Natural killer cell (primary cell): ENCODE data around the gene STAB2. TPM values are rescaled to one million over a fixed set of nuclear protein-coding genes. Genes with fewer than 3 reads are reported as not detected.

Experiments
- ATAC-seq, 3 donors: fragments of 150-1000 bp in 2 of 3; fragments of 200-7000 bp in 1 of 3; cut with Tn5 transposase; 1 replicate in 1 of 3; 2 replicates in 2 of 3; pipeline ENCODE4 v1.10.0; 2021; ENCODE audit warnings: mild to moderate bottlenecking in 2 of 3, moderate library complexity in 2 of 3
- DNase-seq, 2 donors: peaks; one replicate each; pipeline versions ENCODE4 v3.0.0 to v3.0.0-alpha.2; 2013 to 2021; ENCODE audit warnings: mixed read lengths in 1 of 2
- H3K27ac ChIP-seq: one replicate; pipeline ENCODE4 v1.5.1; 2013; ENCODE audit warnings: mild to moderate bottlenecking, low read length
- H3K27me3 ChIP-seq: one replicate; pipeline ENCODE4 v1.6.1; 2013; ENCODE audit warnings: low read length; ENCODE audit not compliant: control insufficient read depth, insufficient read depth
- H3K36me3 ChIP-seq: one replicate; pipeline ENCODE4 v1.6.1; 2013; ENCODE audit warnings: low read length; ENCODE audit not compliant: control insufficient read depth, insufficient read depth
- H3K4me1 ChIP-seq: one replicate; pipeline ENCODE4 v1.6.1; 2013; ENCODE audit warnings: low read length; ENCODE audit not compliant: control insufficient read depth, insufficient read depth
- H3K4me3 ChIP-seq: one replicate; pipeline ENCODE4 v1.5.1; 2013; ENCODE audit warnings: low read length
- H3K9me3 ChIP-seq: one replicate; pipeline ENCODE4 v1.6.1; 2013; ENCODE audit warnings: low read length; ENCODE audit not compliant: control insufficient read depth, insufficient read depth
- H3K27ac Mint-ChIP-seq, 2 donors: one replicate each; pipeline ENCODE4 v1.8.0; 2022; ENCODE audit warnings: mild to moderate bottlenecking in 2 of 2, mixed read lengths in 2 of 2, moderate library complexity in 1 of 2
- H3K27me3 Mint-ChIP-seq, 2 donors: one replicate each; pipeline ENCODE4 v1.8.0; 2022; ENCODE audit warnings: low read depth in 2 of 2, mixed read lengths in 2 of 2
- H3K36me3 Mint-ChIP-seq: one replicate; pipeline ENCODE4 v1.8.0; 2022; ENCODE audit warnings: mixed read lengths
- H3K4me1 Mint-ChIP-seq, 2 donors: one replicate each; pipeline ENCODE4 v1.8.0; 2022; ENCODE audit warnings: mixed read lengths in 2 of 2
- H3K4me3 Mint-ChIP-seq: one replicate; pipeline ENCODE4 v1.8.0; 2022; ENCODE audit warnings: mild to moderate bottlenecking, moderate library complexity, mixed read lengths
- H3K9me3 Mint-ChIP-seq, 2 donors: one replicate each; pipeline ENCODE4 v1.8.0; 2022; ENCODE audit warnings: mixed read lengths in 2 of 2
- CTCF ChIP-seq: fragments of 200-600 bp; IDR thresholded peaks from one replicate; pipeline ENCODE4 v1.8.0; 2022; ENCODE audit warnings: antibody characterized with exemption
- WGBS: methylation state at CpG from one replicate; pipeline ENCODE4 v1.1.7; 2013; ENCODE audit warnings: missing lambda C conversion rate; ENCODE audit not compliant: insufficient coverage; 5-methylcytosine and 5-hydroxymethylcytosine counted together
- intact Hi-C: fragments of 100-400 bp; cut with micrococcal nuclease; formaldehyde crosslinking; loops from one replicate; pipeline ENCODE4 v1.14.2; 2022
- total RNA-seq, 4 donors: library from RNA; stranded (reverse); fragments of 120-200 nt in 1 of 4; gene quantifications; one replicate each; pipeline versions ENCODE4 v1.2.3 to v1.2.4, GENCODE V29; 2013 to 2022

Gene STAB2
- total RNA-seq, 3 donors from 2014 or later (not counting 1 experiment from before 2014, with no cell fraction given) = not detected

DNA sequence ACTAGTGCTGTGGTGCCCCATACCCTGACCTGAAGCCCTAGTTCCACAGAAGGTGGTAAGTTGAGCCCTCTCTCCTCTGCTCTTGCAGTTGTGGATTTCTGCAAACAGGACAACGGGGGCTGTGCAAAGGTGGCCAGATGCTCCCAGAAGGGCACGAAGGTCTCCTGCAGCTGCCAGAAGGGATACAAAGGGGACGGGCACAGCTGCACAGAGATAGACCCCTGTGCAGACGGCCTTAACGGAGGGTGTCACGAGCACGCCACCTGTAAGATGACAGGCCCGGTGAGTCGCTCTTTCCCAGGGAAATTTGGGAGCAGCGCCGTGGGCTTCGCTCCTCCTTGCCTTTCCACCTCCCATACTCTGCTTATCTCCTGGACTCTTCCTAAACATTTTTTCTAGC is 161.8 kb downstream of the STAB2 start:
- H3K27ac ChIP-seq = no peak overlapping the region
- DNase-seq (no peak), ATAC-seq (no peak)
- H3K4me1 Mint-ChIP-seq = no peaks in the 10 kb centered on the region
- H3K4me3 ChIP-seq = no peak overlapping the region
- no peaks in the 10 kb centered on the region for H3K4me1 ChIP-seq
- no peaks in the 10 kb centered on the region for H3K36me3 ChIP-seq
- no peaks in the 10 kb centered on the region for H3K36me3 Mint-ChIP-seq
- 91% methylated on average over 12 of the region's 12 CpGs for WGBS
- H3K4me3 Mint-ChIP-seq = no peak overlapping the region
- intact Hi-C loops = no loop called here
- H3K27me3 ChIP-seq = no peaks in the 10 kb centered on the region
- peaks cover 10 to 12% of the 10 kb centered on the region in 2 donors for H3K27me3 Mint-ChIP-seq
- no peaks in the 10 kb centered on the region for H3K9me3 Mint-ChIP-seq
- TF ChIP-seq CTCF = no peak
- H3K9me3 ChIP-seq = no peaks in the 10 kb centered on the region
- H3K27ac Mint-ChIP-seq = no peak overlapping the region

DNA sequence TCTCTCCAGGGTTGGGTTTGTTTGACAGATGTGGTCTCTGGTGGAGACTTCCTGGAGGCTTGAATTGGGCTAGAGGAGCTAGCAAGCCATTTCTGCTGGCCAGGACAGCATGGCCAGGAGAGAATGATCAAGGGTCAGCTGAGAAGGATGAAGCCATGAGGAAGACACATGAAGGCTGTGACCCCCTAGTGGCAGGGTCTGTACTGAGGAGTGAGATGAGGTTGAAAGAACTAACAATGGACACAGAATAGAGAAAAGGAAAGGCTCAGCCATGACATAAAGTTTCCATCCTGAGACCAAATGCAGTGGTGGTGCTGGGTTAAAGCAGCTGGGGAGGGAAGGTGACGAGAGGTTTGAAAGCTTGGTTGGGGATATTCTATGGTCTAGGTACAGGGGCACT is 164.1 kb downstream of the STAB2 start:
- Mint-ChIP-seq H3K36me3 (no peaks in the 10 kb centered on the region), H3K27ac (no peak overlapping the region), H3K4me1 (no peaks in the 10 kb centered on the region), H3K4me3 (no peak overlapping the region), H3K9me3 (no peaks in the 10 kb centered on the region), H3K27me3 (peaks cover 10 to 12% of the 10 kb centered on the region in 2 donors)
- DNase-seq = no peak
- Histone ChIP-seq H3K9me3 (no peaks in the 10 kb centered on the region), H3K4me3 (no peak overlapping the region), H3K27ac (no peak overlapping the region), H3K27me3 (no peaks in the 10 kb centered on the region), H3K4me1 (no peaks in the 10 kb centered on the region), H3K36me3 (no peaks in the 10 kb centered on the region)
- WGBS = 59% methylated on average over 1 of the region's 1 CpG
- TF ChIP-seq CTCF = no peak
- no peak for ATAC-seq
- intact Hi-C loops = no loop called here

- no peaks in the 10 kb centered on the region for H3K4me1 ChIP-seq
- WGBS = 46% methylated on average over 2 of the region's 2 CpGs
- Mint-ChIP-seq H3K4me1 (no peaks in the 10 kb centered on the region), H3K27ac (no peak overlapping the region), H3K27me3 (peaks cover 10 to 12% of the 10 kb centered on the region in 2 donors), H3K36me3 (no peaks in the 10 kb centered on the region), H3K4me3 (no peak overlapping the region), H3K9me3 (no peaks in the 10 kb centered on the region)
- TF ChIP-seq CTCF = no peak
- no peaks in the 10 kb centered on the region for H3K36me3 ChIP-seq
- intact Hi-C loops = no loop called here
- DNase-seq (no peak), ATAC-seq (no peak)
- H3K9me3 ChIP-seq = no peaks in the 10 kb centered on the region
- H3K27ac ChIP-seq = no peak overlapping the region
- H3K4me3 ChIP-seq = no peak overlapping the region
- H3K27me3 ChIP-seq = no peaks in the 10 kb centered on the region
These were observed 164.5 kb downstream of the STAB2 start for GRCh38 chr12:103751600-103751999.

- Histone ChIP-seq H3K4me3 (no peak overlapping the region), H3K36me3 (no peaks in the 10 kb centered on the region), H3K27me3 (no peaks in the 10 kb centered on the region), H3K4me1 (no peaks in the 10 kb centered on the region), H3K27ac (no peak overlapping the region), H3K9me3 (no peaks in the 10 kb centered on the region)
- Mint-ChIP-seq H3K27ac (no peak overlapping the region), H3K36me3 (no peaks in the 10 kb centered on the region), H3K27me3 (peaks cover 10 to 12% of the 10 kb centered on the region in 2 donors), H3K4me3 (no peak overlapping the region), H3K9me3 (no peaks in the 10 kb centered on the region), H3K4me1 (no peaks in the 10 kb centered on the region)
- WGBS = 64% methylated on average over 3 of the region's 3 CpGs
- no peak for ATAC-seq
- no peak for DNase-seq
- intact Hi-C loops = no loop called here
- TF ChIP-seq CTCF = no peak
These were observed 168.4 kb downstream of the STAB2 start for GRCh38 chr12:103755425-103755824.
